Measurements from ENCODE around the gene SCCPDH.

GRCh38 chr1:246786606-246787238, 62.5 kb downstream of the SCCPDH start:
- no peak for TF ChIP-seq CTCF (IDR thresholded peaks at IDR 0.05 in 4 of 5, conservative IDR thresholded peaks at IDR 0.05 in 1 of 5)
- no peak for TF ChIP-seq POLR2A (IDR thresholded peaks at IDR 0.05)

Data from gastrocnemius medialis (tissue), 4 donors.